Activated CD8-positive, alpha-beta T cell treated with anti-CD3 and anti-CD28 coated beads, Interleukin-2, amount 10 ng/mL, durations not matched to agents 7 days and 5 days (primary cell): ENCODE data around the gene TGFBRAP1. TPM values are rescaled to one million over a fixed set of nuclear protein-coding genes. Genes with fewer than 3 reads are reported as not detected.

Source experiments
- ATAC-seq: fragments of 150-1000 bp; cut with Tn5 transposase; one replicate; pipeline ENCODE4 v1.10.0; 2021; ENCODE audit warnings: moderate library complexity
- CTCF ChIA-PET: fragments of 350-600 bp; sonication (Branson Sonifier 250); formaldehyde crosslinking; loops from one replicate; lab custom pipeline; 2021; ENCODE audit warnings: antibody characterized with exemption; lab: Charles Lee
- POLR2A ChIA-PET: fragments of 350-600 bp; sonication (Branson Sonifier 250); formaldehyde crosslinking; loops from one replicate; lab custom pipeline; 2021; ENCODE audit warnings: antibody characterized with exemption; lab: Charles Lee
- DNase-seq: peaks from one replicate; pipeline ENCODE4 v3.0.0-alpha.2; 2020
- H3K27ac Mint-ChIP-seq: one replicate; pipeline ENCODE4 v1.8.0; 2021; ENCODE audit warnings: mild to moderate bottlenecking, mixed read lengths
- H3K27me3 Mint-ChIP-seq: one replicate; pipeline ENCODE4 v1.8.0; 2021; ENCODE audit warnings: low read depth, mixed read lengths
- H3K36me3 Mint-ChIP-seq: one replicate; pipeline ENCODE4 v1.8.0; 2021; ENCODE audit warnings: low read depth, mixed read lengths
- H3K4me1 Mint-ChIP-seq: one replicate; pipeline ENCODE4 v1.8.0; 2021; ENCODE audit warnings: low read depth, mixed read lengths
- H3K4me3 Mint-ChIP-seq: one replicate; pipeline ENCODE4 v1.8.0; 2021; ENCODE audit warnings: mild to moderate bottlenecking, mixed read lengths
- H3K9me3 Mint-ChIP-seq: one replicate; pipeline ENCODE4 v1.8.0; 2022; ENCODE audit warnings: mixed read lengths; ENCODE audit not compliant: insufficient read depth
- total RNA-seq, 2 experiments: library from RNA; stranded (reverse); gene quantifications; one replicate each; pipeline ENCODE4 v1.2.3, GENCODE V29; 2021

TGFBRAP1 gene
- total RNA-seq, 2 experiments from 2014 or later = 16.4 to 16.6 TPM

GRCh38 chr2:105308382-105309146 is 21.0 kb downstream of the TGFBRAP1 start:
- Mint-ChIP-seq H3K4me1 (peaks cover 16% of the 10 kb centered on the region), H3K36me3 (peaks cover 19% of the 10 kb centered on the region), H3K27ac (no peak overlapping the region), H3K9me3 (no peaks in the 10 kb centered on the region), H3K4me3 (no peak overlapping the region), H3K27me3 (no peaks in the 10 kb centered on the region)
- ATAC-seq (no peak), DNase-seq (no peak)
- ChIA-PET CTCF (no interaction called here), POLR2A (no interaction called here)

GRCh38 chr2:105307962-105308361 is 21.6 kb downstream of the TGFBRAP1 start:
- Mint-ChIP-seq H3K27me3 (no peaks in the 10 kb centered on the region), H3K4me3 (no peak overlapping the region), H3K9me3 (no peaks in the 10 kb centered on the region), H3K36me3 (peaks cover 20% of the 10 kb centered on the region), H3K27ac (no peak overlapping the region), H3K4me1 (peaks cover 20% of the 10 kb centered on the region)
- CTCF ChIA-PET = interaction anchor here (0.7 kb wide), 1 partner anchor 13 kb away, joined by 3 read pairs; no protein-coding TSS in a partner anchor
- DNase-seq (no peak), ATAC-seq (no peak)
- POLR2A ChIA-PET = no interaction called here

DNA sequence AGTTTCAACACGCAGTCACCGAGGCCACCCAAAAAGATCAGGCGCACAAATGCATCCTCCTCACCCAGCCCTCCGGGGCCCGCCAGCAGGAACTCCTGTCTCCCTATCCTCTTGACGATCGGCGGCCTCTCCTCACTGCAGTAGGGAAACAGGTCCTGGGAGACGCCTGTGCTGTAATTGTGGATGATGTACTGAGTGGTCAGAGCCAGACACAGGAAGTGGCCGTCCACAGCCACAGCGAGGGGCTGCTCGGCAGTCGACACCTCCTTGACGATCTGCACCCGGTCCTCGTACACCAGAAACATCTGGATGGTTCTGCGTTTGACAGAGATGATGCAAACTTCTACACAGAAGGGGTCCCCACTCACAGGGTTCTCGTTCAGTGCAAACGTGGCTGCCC is 22.0 kb downstream of the TGFBRAP1 start:
- ChIA-PET CTCF (interaction anchor here (0.7 kb wide), 1 partner anchor 13 kb away, joined by 3 read pairs; no protein-coding TSS in a partner anchor), POLR2A (no interaction called here)
- no peak overlapping the region for H3K27ac Mint-ChIP-seq
- H3K27me3 Mint-ChIP-seq = no peaks in the 10 kb centered on the region
- ATAC-seq (no peak), DNase-seq (no peak)
- H3K4me3 Mint-ChIP-seq = no peak overlapping the region
- peaks cover 20% of the 10 kb centered on the region for H3K36me3 Mint-ChIP-seq
- peaks cover 23% of the 10 kb centered on the region for H3K4me1 Mint-ChIP-seq
- H3K9me3 Mint-ChIP-seq = no peaks in the 10 kb centered on the region

DNA sequence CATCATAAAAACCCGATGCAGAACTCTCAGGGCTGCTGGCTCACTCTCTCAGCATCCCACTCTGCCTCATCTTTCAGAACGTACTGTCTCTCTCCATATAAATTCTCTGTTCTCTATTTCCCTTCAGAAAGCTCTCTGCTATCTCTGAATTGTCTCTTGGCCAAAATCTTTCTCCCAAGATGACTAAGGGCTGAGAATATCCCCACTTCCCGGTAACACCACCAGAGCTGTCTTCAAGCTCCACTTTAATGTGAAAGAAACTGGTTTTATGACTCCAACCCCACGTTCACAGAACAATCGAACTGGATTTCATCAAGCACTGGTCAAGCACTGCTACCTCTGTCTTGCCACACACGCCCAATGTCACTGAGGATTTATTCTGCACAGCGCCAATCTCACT is 22.4 kb downstream of the TGFBRAP1 start:
- ChIA-PET CTCF (interaction anchor here (2.0 kb wide), 1 partner anchor 15 kb away, joined by 5 read pairs; no protein-coding TSS in a partner anchor), POLR2A (no interaction called here)
- Mint-ChIP-seq H3K4me1 (peaks cover 25% of the 10 kb centered on the region), H3K27me3 (no peaks in the 10 kb centered on the region), H3K36me3 (peaks cover 22% of the 10 kb centered on the region), H3K4me3 (no peak overlapping the region), H3K27ac (no peak overlapping the region), H3K9me3 (no peaks in the 10 kb centered on the region)
- ATAC-seq (no peak), DNase-seq (no peak)

DNA sequence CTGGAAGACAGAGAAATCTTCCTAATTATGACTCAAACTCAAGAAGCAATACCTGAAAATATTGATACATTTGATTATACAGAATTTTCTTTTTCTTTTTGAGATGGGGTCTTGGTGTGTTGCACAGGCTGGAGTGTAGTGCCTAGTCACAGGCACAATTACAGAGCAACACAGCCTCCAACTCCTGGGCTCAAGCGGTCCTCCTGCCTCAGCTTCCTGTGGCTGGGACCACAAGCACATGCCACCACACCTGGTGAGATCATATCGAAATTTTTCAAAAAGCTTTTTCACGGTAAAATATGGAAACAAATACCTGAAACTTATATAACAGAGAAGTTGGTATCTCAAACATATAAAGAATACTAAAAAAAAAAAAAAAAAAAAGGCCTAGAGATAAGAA is 27.9 kb downstream of the TGFBRAP1 start:
- Mint-ChIP-seq H3K4me1 (peaks cover 22% of the 10 kb centered on the region), H3K9me3 (no peaks in the 10 kb centered on the region), H3K27ac (no peak overlapping the region), H3K36me3 (peaks cover 27% of the 10 kb centered on the region), H3K27me3 (no peaks in the 10 kb centered on the region), H3K4me3 (no peak overlapping the region)
- CTCF ChIA-PET = interaction anchor here (0.6 to 1.0 kb wide), 2 partner anchors 8 to 14 kb away, joined by 3 read pairs; no protein-coding TSS in a partner anchor
- ATAC-seq (peak; percentile 71), DNase-seq (peak; percentile 49)
- POLR2A ChIA-PET = no interaction called here

GRCh38 chr2:105299290-105299689 is 30.2 kb downstream of the TGFBRAP1 start:
- H3K9me3 Mint-ChIP-seq = no peaks in the 10 kb centered on the region
- H3K27ac Mint-ChIP-seq = no peak overlapping the region
- peak; percentile 48 for ATAC-seq
- ChIA-PET POLR2A (no interaction called here), CTCF (interaction anchor here (0.6 to 1.4 kb wide), 2 partner anchors 11 to 185 kb away, joined by 3 read pairs; no protein-coding TSS in a partner anchor)
- DNase-seq = no peak
- H3K36me3 Mint-ChIP-seq = peaks cover 34% of the 10 kb centered on the region
- H3K4me1 Mint-ChIP-seq = peaks cover 22% of the 10 kb centered on the region
- no peak overlapping the region for H3K4me3 Mint-ChIP-seq
- no peaks in the 10 kb centered on the region for H3K27me3 Mint-ChIP-seq

- Mint-ChIP-seq H3K4me1 (peaks cover 15% of the 10 kb centered on the region), H3K9me3 (no peaks in the 10 kb centered on the region), H3K27me3 (no peaks in the 10 kb centered on the region), H3K4me3 (no peak overlapping the region), H3K36me3 (peaks cover 32% of the 10 kb centered on the region), H3K27ac (no peak overlapping the region)
- no peak for DNase-seq
- no peak for ATAC-seq
- ChIA-PET CTCF (interaction anchor here (1.0 kb wide), 1 partner anchor 59 kb away, joined by 3 read pairs; no protein-coding TSS in a partner anchor), POLR2A (no interaction called here)
These were observed 31.5 kb downstream of the TGFBRAP1 start for GRCh38 chr2:105298017-105298416.

GRCh38 chr2:105297216-105297615 is 32.3 kb downstream of the TGFBRAP1 start:
- ATAC-seq (no peak), DNase-seq (no peak)
- H3K27me3 Mint-ChIP-seq = no peaks in the 10 kb centered on the region
- no peak overlapping the region for H3K27ac Mint-ChIP-seq
- H3K4me1 Mint-ChIP-seq = peaks cover 11% of the 10 kb centered on the region
- ChIA-PET POLR2A (no interaction called here), CTCF (no interaction called here)
- H3K9me3 Mint-ChIP-seq = no peaks in the 10 kb centered on the region
- H3K4me3 Mint-ChIP-seq = no peak overlapping the region
- H3K36me3 Mint-ChIP-seq = peaks cover 31% of the 10 kb centered on the region

- CTCF ChIA-PET = interaction anchor here (1.4 to 1.9 kb wide), 3 partner anchors 12 to 258 kb away, joined by 3 to 6 read pairs (median 5); partner anchors contain the start of gene MRPS9
- no peaks in the 10 kb centered on the region for H3K27me3 Mint-ChIP-seq
These were observed 33.4 kb downstream of the TGFBRAP1 start for GRCh38 chr2:105296017-105296611.

DNA sequence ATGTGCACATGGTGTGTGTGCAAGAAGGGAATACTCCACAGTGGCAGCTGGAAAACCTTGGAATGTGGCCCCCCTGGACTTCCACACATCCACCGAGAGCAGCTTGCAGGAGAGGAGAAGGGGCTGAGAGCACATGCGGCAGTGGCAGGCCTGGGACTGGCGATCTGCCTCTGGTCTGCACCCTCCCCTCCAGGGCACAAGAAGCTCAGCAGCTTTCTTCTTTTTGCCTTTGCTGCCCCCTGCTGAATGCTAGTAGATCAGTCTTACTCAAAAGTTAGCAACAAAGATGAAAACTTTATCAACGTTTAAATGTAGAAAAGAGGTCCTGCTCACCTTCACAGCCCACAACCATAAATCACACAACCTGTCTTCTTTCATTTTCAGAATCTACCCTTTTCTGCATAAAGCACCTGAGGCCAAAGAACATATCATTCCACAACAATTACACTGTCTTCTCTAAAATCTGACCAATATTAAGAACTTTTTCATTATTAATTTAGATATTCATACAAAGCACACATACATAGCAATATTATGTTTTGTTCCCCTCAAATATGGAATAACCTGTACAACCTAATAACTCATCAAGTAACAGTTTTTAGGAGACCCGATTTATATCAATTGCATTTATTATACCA is 34.6 kb downstream of the TGFBRAP1 start:
- H3K4me1 Mint-ChIP-seq = no peaks in the 10 kb centered on the region
- no peaks in the 10 kb centered on the region for H3K27me3 Mint-ChIP-seq
- ChIA-PET CTCF (interaction anchor here (1.0 to 2.8 kb wide), 8 partner anchors 11 to 257 kb away, joined by 3 to 13 read pairs (median 4); partner anchors contain the start of genes GPR45, MRPS9 and TGFBRAP1), POLR2A (no interaction called here)
- peaks cover 38% of the 10 kb centered on the region for H3K36me3 Mint-ChIP-seq
- H3K27ac Mint-ChIP-seq = no peak overlapping the region
- no peaks in the 10 kb centered on the region for H3K9me3 Mint-ChIP-seq
- H3K4me3 Mint-ChIP-seq = no peak overlapping the region
- DNase-seq (peak; percentile 62), ATAC-seq (peak; percentile 71)

More at GRCh38 chr2:105296017-105296611, 33.4 kb downstream of the TGFBRAP1 start:
- H3K36me3 Mint-ChIP-seq = peaks cover 34% of the 10 kb centered on the region
- no peak overlapping the region for H3K27ac Mint-ChIP-seq
- H3K9me3 Mint-ChIP-seq = no peaks in the 10 kb centered on the region
- DNase-seq = no peak
- POLR2A ChIA-PET = no interaction called here
- H3K4me1 Mint-ChIP-seq = peaks cover under 1% of the 10 kb centered on the region
- ATAC-seq = no peak
- H3K4me3 Mint-ChIP-seq = no peak overlapping the region

GRCh38 chr2:105294046-105294445 is 35.5 kb downstream of the TGFBRAP1 start:
- CTCF ChIA-PET = interaction anchor here (0.9 to 2.8 kb wide), 5 partner anchors 8 to 179 kb away, joined by 3 to 13 read pairs (median 6); partner anchors contain the start of gene TGFBRAP1

More at GRCh38 chr2:105294046-105294445, 35.5 kb downstream of the TGFBRAP1 start:
- no peak overlapping the region for H3K4me3 Mint-ChIP-seq
- H3K27me3 Mint-ChIP-seq = no peaks in the 10 kb centered on the region
- peaks cover 38% of the 10 kb centered on the region for H3K36me3 Mint-ChIP-seq
- no peaks in the 10 kb centered on the region for H3K4me1 Mint-ChIP-seq
- POLR2A ChIA-PET = no interaction called here
- DNase-seq (no peak), ATAC-seq (no peak)
- no peaks in the 10 kb centered on the region for H3K9me3 Mint-ChIP-seq
- no peak overlapping the region for H3K27ac Mint-ChIP-seq
